Keratinocyte (primary cell): ENCODE results near the gene MVP. TPM values are rescaled to one million over a fixed set of nuclear protein-coding genes. Genes with fewer than 3 reads are reported as not detected.

Source experiments
- DNase-seq: peaks from one replicate; pipeline ENCODE4 v3.0.0-alpha.2; 2011; ENCODE audit warnings: low read depth, missing footprints, low spot score
- FAIRE-seq: peaks from 2 replicates; lab custom pipeline; 2011; peaks lifted over from hg19 to GRCh38; lab: Jason Lieb, UNC
- H2AFZ ChIP-seq: 2 replicates; pipeline ENCODE4 v1.6.0; 2012; ENCODE audit warnings: low read length, control low read depth, inconsistent platforms; ENCODE audit not compliant: control insufficient read depth
- H3K27ac ChIP-seq: 2 replicates; pipeline ENCODE4 v1.5.1; 2011; ENCODE audit warnings: low read length; ENCODE audit not compliant: control insufficient read depth, insufficient read depth
- H3K27me3 ChIP-seq: 3 replicates; pipeline ENCODE4 v1.6.0; 2011; ENCODE audit warnings: low read length; ENCODE audit not compliant: control insufficient read depth, insufficient read depth; ENCODE audit errors: extremely low read depth
- H3K36me3 ChIP-seq, 2 experiments: 2 replicates in 1 of 2; 3 replicates in 1 of 2; pipeline ENCODE4 v1.5.1; 2011; ENCODE audit warnings: low read length in 2 of 2, mild to moderate bottlenecking in 1 of 2; ENCODE audit not compliant: control insufficient read depth in 2 of 2, insufficient read depth in 2 of 2; ENCODE audit errors: extremely low read depth in 1 of 2
- H3K4me1 ChIP-seq: 3 replicates; pipeline ENCODE4 v1.5.1; 2011; ENCODE audit warnings: low read length; ENCODE audit not compliant: control insufficient read depth, insufficient read depth; ENCODE audit errors: extremely low read depth
- H3K4me2 ChIP-seq: 3 replicates; pipeline ENCODE4 v1.6.0; 2011; ENCODE audit warnings: low read depth, low read length; ENCODE audit not compliant: control insufficient read depth, insufficient read depth; ENCODE audit errors: extremely low read depth
- H3K4me3 ChIP-seq, 3 experiments: fragments of 200-600 bp in 1 of 3; sonication (generic) in 1 of 3; 2 replicates in 2 of 3; 3 replicates in 1 of 3; pipeline ENCODE4 v1.5.1; 2011 to 2016; ENCODE audit warnings: low read length in 3 of 3, mild to moderate bottlenecking in 3 of 3, control low read depth in 2 of 3, inconsistent platforms in 1 of 3, low read depth in 1 of 3, mixed read lengths in 1 of 3, mixed run types in 1 of 3, moderate library complexity in 1 of 3; ENCODE audit not compliant: control insufficient read depth in 2 of 3, insufficient read depth in 2 of 3; ENCODE audit errors: extremely low read depth in 1 of 3
- H3K79me2 ChIP-seq: 2 replicates; pipeline ENCODE4 v1.6.0; 2012; ENCODE audit warnings: low read length; ENCODE audit not compliant: control insufficient read depth, insufficient read depth
- H3K9ac ChIP-seq: 3 replicates; pipeline ENCODE4 v1.6.0; 2011; ENCODE audit warnings: low read length; ENCODE audit not compliant: control insufficient read depth, insufficient read depth; ENCODE audit errors: extremely low read depth
- H3K9me1 ChIP-seq: 3 replicates; pipeline ENCODE4 v1.6.0; 2011; ENCODE audit warnings: low read length; ENCODE audit not compliant: control insufficient read depth, insufficient read depth; ENCODE audit errors: extremely low read depth
- H3K9me3 ChIP-seq: 2 replicates; pipeline ENCODE4 v1.5.1; 2012; ENCODE audit warnings: low read depth, low read length; ENCODE audit not compliant: control insufficient read depth
- H4K20me1 ChIP-seq: 3 replicates; pipeline ENCODE4 v1.6.0; 2011; ENCODE audit warnings: low read length; ENCODE audit not compliant: control insufficient read depth, insufficient read depth; ENCODE audit errors: extremely low read depth
- CTCF ChIP-seq, 3 experiments: IDR thresholded peaks in 1 of 3; conservative IDR thresholded peaks in 1 of 3; optimal IDR thresholded peaks in 1 of 3; 2 replicates in 2 of 3; 3 replicates in 1 of 3; pipeline versions ENCODE3 to v1.5.1; 2011; ENCODE audit warnings: low read length in 3 of 3, mild to moderate bottlenecking in 3 of 3, moderate library complexity in 2 of 3, control low read depth in 1 of 3, inconsistent platforms in 1 of 3; ENCODE audit not compliant: insufficient read depth in 2 of 3; ENCODE audit errors: extremely low read depth in 1 of 3
- EZH2 ChIP-seq: IDR thresholded peaks from one replicate; pipeline ENCODE4 v1.6.1; 2012; ENCODE audit warnings: inconsistent platforms, mild to moderate bottlenecking, low read length, moderate library complexity
- dilution Hi-C: fragments of 300-500 bp; cut with MboI; formaldehyde crosslinking; loops from one replicate; pipeline ENCODE4 v1.7.0; 2020; ENCODE audit warnings: low sequenced_read_pairs; ENCODE audit not compliant: extremely low pct_ligation_motif_present
- polyA plus RNA-seq, 5 experiments: library from polyadenylated mRNA; depleted of rRNA in 3 of 5; stranded (reverse) in 3 of 5; stranded (forward) in 1 of 5; unstranded in 1 of 5; fragments of >200 nt; gene quantifications; 1 replicate in 1 of 5; 2 replicates in 3 of 5; 3 replicates in 1 of 5; pipeline versions ENCODE4 v1.2.1 to v1.2.3, GENCODE V29; 2011 to 2012; ENCODE audit warnings: missing spikeins in 2 of 5, low read depth in 1 of 5, low replicate concordance in 1 of 5

Gene MVP
- polyA plus RNA-seq, 1 donor (not counting 4 experiments of a cell fraction or from before 2014, with no cell fraction given): 148 TPM

- H4K20me1 ChIP-seq: no peaks in the 10 kb centered on the region
- TF ChIP-seq CTCF (optimal IDR thresholded peaks at IDR 0.05 in 1 of 3, IDR thresholded peaks at IDR 0.05 in 1 of 3, conservative IDR thresholded peaks at IDR 0.05 in 1 of 3; ENCODE audit: extremely low read depth in 1 of 3, insufficient read depth in 2 of 3, low read length in 3 of 3) (no peak), EZH2 (no peak)
- no peaks in the 10 kb centered on the region for H3K79me2 ChIP-seq
- dilution Hi-C loops: no loop called here
- no peaks in the 10 kb centered on the region for H3K4me1 ChIP-seq
- no peak for FAIRE-seq
- H3K9me3 ChIP-seq: no peaks in the 10 kb centered on the region
- no peak overlapping the region for H3K27ac ChIP-seq
- no peak overlapping the region for H3K4me3 ChIP-seq
- H3K27me3 ChIP-seq: no peaks in the 10 kb centered on the region
- no peaks in the 10 kb centered on the region for H3K9me1 ChIP-seq
- no peak for DNase-seq
- peaks cover 18 to 43% of the 10 kb centered on the region in 2 experiments for H3K36me3 ChIP-seq
- H2AFZ ChIP-seq: no peak overlapping the region
- no peak overlapping the region for H3K9ac ChIP-seq
- no peak overlapping the region for H3K4me2 ChIP-seq
Observed at GRCh38 chr16:29840240-29840639, 20.0 kb downstream of the MVP start.

- Histone ChIP-seq H3K9me1 (no peaks in the 10 kb centered on the region), H3K27me3 (no peaks in the 10 kb centered on the region), H3K79me2 (no peaks in the 10 kb centered on the region), H3K4me3 (no peak overlapping the region), H4K20me1 (no peaks in the 10 kb centered on the region), H2AFZ (no peak overlapping the region), H3K4me2 (no peak overlapping the region), H3K4me1 (no peaks in the 10 kb centered on the region), H3K9me3 (no peaks in the 10 kb centered on the region), H3K27ac (no peak overlapping the region), H3K9ac (no peak overlapping the region), H3K36me3 (peaks cover 23 to 48% of the 10 kb centered on the region in 2 experiments)
- DNase-seq (no peak), FAIRE-seq (no peak)
- dilution Hi-C loops: no loop called here
- TF ChIP-seq CTCF (optimal IDR thresholded peaks at IDR 0.05 in 1 of 3, IDR thresholded peaks at IDR 0.05 in 1 of 3, conservative IDR thresholded peaks at IDR 0.05 in 1 of 3; ENCODE audit: extremely low read depth in 1 of 3, insufficient read depth in 2 of 3, low read length in 3 of 3) (no peak), EZH2 (no peak)
Observed at GRCh38 chr16:29841631-29842030, 21.4 kb downstream of the MVP start.
